ENCODE data around the gene TMIGD3. TPM values are rescaled to one million over a fixed set of nuclear protein-coding genes. Genes with fewer than 3 reads are reported as not detected.

The TMIGD3 gene
- total RNA-seq, 1 donor from 2014 or later, result not detected

DNA sequence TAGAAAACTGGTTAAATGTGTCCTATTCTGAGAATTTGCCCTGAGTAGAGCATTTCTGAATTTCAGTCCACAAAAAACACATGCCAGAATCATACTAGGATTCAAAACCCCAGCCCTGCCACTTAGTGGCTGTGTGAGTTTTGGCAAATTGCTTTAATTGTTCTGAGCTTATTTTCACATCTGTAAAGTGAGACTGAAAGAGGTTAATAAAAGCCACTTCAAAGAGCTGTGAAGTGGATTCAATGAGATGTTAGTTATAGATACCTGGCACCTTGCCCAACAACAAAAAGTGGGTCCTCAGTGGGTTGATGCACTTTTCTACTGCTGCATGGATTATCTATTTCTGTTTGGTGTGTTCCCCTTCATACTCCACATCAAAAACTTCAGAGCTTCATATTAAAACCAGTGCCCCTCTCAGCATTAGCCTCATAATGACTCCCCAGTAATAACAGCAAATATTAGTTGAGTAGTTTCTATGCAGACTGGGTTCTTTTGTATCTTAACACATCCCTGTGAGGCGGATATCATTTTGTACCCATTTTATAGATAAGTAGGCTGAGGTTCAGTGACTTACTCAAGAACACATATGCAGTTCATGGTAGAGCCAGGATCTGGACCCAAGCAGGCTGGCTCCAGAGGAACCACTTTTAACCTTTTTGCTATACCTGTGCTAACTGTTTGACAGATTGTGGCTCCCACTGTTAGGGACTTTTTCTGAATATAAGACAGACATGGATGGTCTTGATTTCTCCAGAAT is 14.2 kb upstream of the TMIGD3 start:
- Mint-ChIP-seq H3K4me1 (ENCODE audit: low read depth) (peaks cover 47% of the 10 kb centered on the region), H3K27me3 (ENCODE audit: insufficient read depth) (peaks cover 4% of the 10 kb centered on the region), H3K4me3 (peak overlapping the region; percentile 56), H3K36me3 (ENCODE audit: low read depth) (no peaks in the 10 kb centered on the region), H3K27ac (peak overlapping the region; percentile 78), H3K9me3 (no peaks in the 10 kb centered on the region)
- DNase-seq (ENCODE audit: low spot score), result no peak
- intact Hi-C loops (cut with micrococcal nuclease), result loop anchor here (1.0 to 5.0 kb wide), 4 partner anchors 35 to 104 kb away; no protein-coding TSS in a partner anchor

GRCh38 chr1:111516005-111516535 is 12.6 kb upstream of the TMIGD3 start:
- DNase-seq (ENCODE audit: low spot score), result no peak
- no peaks in the 10 kb centered on the region for H3K9me3 Mint-ChIP-seq
- no peaks in the 10 kb centered on the region for H3K36me3 Mint-ChIP-seq (ENCODE audit: low read depth)
- peaks cover 2% of the 10 kb centered on the region for H3K27me3 Mint-ChIP-seq (ENCODE audit: insufficient read depth)
- peak overlapping the region; percentile 63 for H3K27ac Mint-ChIP-seq
- peaks cover 47% of the 10 kb centered on the region for H3K4me1 Mint-ChIP-seq (ENCODE audit: low read depth)
- intact Hi-C loops (cut with micrococcal nuclease), result loop anchor here (1.0 to 5.0 kb wide), 3 partner anchors 9 to 85 kb away; no protein-coding TSS in a partner anchor
- H3K4me3 Mint-ChIP-seq, result peak overlapping the region; percentile 13

DNA sequence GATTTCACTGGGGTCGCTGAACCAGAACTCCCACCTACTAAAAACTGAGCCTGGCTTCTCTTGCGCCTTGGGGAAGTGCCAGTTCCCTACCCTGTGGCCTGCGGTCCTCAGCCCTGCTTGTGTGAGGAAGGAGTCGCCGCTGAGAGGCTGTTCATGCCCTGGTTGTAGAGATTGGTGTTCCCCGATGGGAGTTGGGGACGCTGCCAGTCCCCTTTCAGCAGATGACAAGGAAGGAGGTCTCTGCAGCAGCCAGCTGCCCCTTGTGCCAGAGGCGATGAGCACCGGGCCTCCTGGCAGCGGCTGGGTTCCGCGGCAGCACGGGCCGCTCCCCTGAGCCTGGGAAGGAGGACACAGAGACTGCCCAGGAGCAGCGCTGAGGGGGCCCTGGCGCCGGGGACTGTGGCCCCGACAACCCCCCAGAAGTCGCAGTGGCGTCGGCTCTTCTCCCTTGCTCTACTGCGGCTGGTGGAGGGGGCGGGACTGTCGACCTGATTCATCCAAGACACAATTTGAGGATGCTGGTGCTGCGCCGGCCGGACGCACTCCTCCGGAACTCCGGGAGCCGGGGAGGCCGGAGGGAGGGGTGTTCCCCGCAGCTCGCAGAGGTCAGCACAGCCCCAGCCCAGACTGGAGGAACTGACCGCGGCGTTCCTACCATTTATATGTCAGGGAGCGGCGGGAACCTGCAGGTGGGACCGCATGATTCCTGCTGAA is 12.0 kb upstream of the TMIGD3 start:
- H3K4me3 Mint-ChIP-seq, result peak overlapping the region; percentile 13
- no peaks in the 10 kb centered on the region for H3K9me3 Mint-ChIP-seq
- no peaks in the 10 kb centered on the region for H3K36me3 Mint-ChIP-seq (ENCODE audit: low read depth)
- intact Hi-C loops (cut with micrococcal nuclease), result loop anchor here (1.0 to 5.0 kb wide), 3 partner anchors 8 to 85 kb away; no protein-coding TSS in a partner anchor
- peaks cover 47% of the 10 kb centered on the region for H3K4me1 Mint-ChIP-seq (ENCODE audit: low read depth)
- peak overlapping the region; percentile 63 for H3K27ac Mint-ChIP-seq
- DNase-seq (ENCODE audit: low spot score), result no peak
- peaks cover 2% of the 10 kb centered on the region for H3K27me3 Mint-ChIP-seq (ENCODE audit: insufficient read depth)

GRCh38 chr1:111513410-111514020 is 10.1 kb upstream of the TMIGD3 start:
- no peak overlapping the region for H3K4me3 Mint-ChIP-seq
- no peaks in the 10 kb centered on the region for H3K9me3 Mint-ChIP-seq
- intact Hi-C loops (cut with micrococcal nuclease), result no loop called here
- H3K36me3 Mint-ChIP-seq (ENCODE audit: low read depth), result no peaks in the 10 kb centered on the region
- no peak for DNase-seq (ENCODE audit: low spot score)
- H3K27ac Mint-ChIP-seq, result peak overlapping the region; percentile 61
- peaks cover 58% of the 10 kb centered on the region for H3K4me1 Mint-ChIP-seq (ENCODE audit: low read depth)
- H3K27me3 Mint-ChIP-seq (ENCODE audit: insufficient read depth), result peaks cover 2% of the 10 kb centered on the region

DNA sequence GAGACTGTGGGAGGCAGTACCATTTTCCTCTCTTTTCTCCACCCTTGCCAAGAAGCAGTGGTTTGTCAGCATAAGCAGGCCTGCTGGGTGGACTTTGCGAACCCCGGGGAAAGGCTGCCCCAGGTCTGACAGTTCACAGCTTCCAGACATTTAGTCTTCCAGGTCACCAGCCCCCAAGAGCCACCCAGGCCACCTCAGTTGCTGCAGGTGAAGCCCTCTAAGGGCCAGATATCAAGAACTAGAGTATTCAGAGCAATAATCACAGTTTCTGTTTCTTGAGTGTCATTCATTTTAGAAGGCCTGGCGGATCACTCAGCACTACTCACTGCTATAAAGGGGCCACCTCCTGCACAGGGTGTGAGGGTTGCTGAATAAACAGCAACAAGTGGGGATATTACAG is 9.5 kb upstream of the TMIGD3 start:
- Mint-ChIP-seq H3K4me3 (no peak overlapping the region), H3K27me3 (ENCODE audit: insufficient read depth) (peaks cover 2% of the 10 kb centered on the region), H3K4me1 (ENCODE audit: low read depth) (peaks cover 59% of the 10 kb centered on the region), H3K27ac (peak overlapping the region; percentile 9), H3K36me3 (ENCODE audit: low read depth) (no peaks in the 10 kb centered on the region), H3K9me3 (no peaks in the 10 kb centered on the region)
- DNase-seq (ENCODE audit: low spot score), result no peak
- intact Hi-C loops (cut with micrococcal nuclease), result no loop called here

GRCh38 chr1:111512132-111512889 is 8.9 kb upstream of the TMIGD3 start:
- intact Hi-C loops (cut with micrococcal nuclease), result no loop called here
- Mint-ChIP-seq H3K9me3 (no peaks in the 10 kb centered on the region), H3K27me3 (ENCODE audit: insufficient read depth) (peaks cover 2% of the 10 kb centered on the region), H3K4me1 (ENCODE audit: low read depth) (peaks cover 54% of the 10 kb centered on the region), H3K27ac (peak overlapping the region; percentile 66), H3K36me3 (ENCODE audit: low read depth) (no peaks in the 10 kb centered on the region), H3K4me3 (no peak overlapping the region)
- no peak for DNase-seq (ENCODE audit: low spot score)

DNA sequence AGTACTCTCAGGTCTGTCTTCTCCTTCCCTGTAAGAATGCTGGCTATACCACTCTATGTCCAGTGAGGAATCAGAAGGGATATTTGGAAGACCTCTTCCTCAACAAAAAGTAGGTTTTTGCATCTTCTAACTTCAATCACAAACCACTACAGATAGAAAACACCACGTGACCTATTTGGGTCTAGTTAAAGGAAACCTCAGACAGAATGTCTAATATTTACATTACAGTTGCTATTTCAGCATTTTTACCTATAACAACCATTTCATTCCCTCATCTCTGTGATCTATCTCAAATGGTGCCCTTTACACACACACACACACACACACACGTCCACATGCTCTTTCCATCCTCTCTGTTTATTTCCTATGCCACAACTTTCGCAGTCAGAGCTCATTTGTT is 7.9 kb upstream of the TMIGD3 start:
- peaks cover 48% of the 10 kb centered on the region for H3K4me1 Mint-ChIP-seq (ENCODE audit: low read depth)
- no peaks in the 10 kb centered on the region for H3K9me3 Mint-ChIP-seq
- peaks cover 2% of the 10 kb centered on the region for H3K27me3 Mint-ChIP-seq (ENCODE audit: insufficient read depth)
- intact Hi-C loops (cut with micrococcal nuclease), result loop anchor here (2.0 kb wide), 1 partner anchor 193 kb away; no protein-coding TSS in a partner anchor
- no peak for DNase-seq (ENCODE audit: low spot score)
- H3K36me3 Mint-ChIP-seq (ENCODE audit: low read depth), result no peaks in the 10 kb centered on the region
- H3K27ac Mint-ChIP-seq, result no peak overlapping the region
- no peak overlapping the region for H3K4me3 Mint-ChIP-seq

DNA sequence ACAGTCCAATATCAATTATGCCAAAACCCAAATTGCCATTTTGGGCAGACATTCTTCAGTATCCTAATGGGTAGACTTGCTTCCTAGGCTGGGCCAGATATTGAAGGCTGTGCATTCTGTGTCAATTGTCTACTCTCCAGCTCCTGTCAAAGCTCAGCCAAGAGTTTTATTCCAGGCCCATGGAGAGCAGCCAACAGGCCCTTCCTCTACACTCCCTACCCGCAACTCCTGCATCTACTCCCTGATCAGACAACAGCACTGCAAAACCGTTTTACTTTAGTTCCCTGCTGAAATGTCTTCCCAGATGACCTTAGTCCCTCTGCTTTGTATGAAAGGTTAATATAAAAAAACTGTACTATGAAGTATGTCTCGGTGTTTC is 6.6 kb upstream of the TMIGD3 start:
- intact Hi-C loops (cut with micrococcal nuclease), result loop anchor here (2.0 to 5.0 kb wide), 2 partner anchors 195 to 288 kb away; no protein-coding TSS in a partner anchor
- no peaks in the 10 kb centered on the region for H3K36me3 Mint-ChIP-seq (ENCODE audit: low read depth)
- H3K27me3 Mint-ChIP-seq (ENCODE audit: insufficient read depth), result peaks cover under 1% of the 10 kb centered on the region
- no peak overlapping the region for H3K4me3 Mint-ChIP-seq
- no peak for DNase-seq (ENCODE audit: low spot score)
- H3K9me3 Mint-ChIP-seq, result no peaks in the 10 kb centered on the region
- H3K27ac Mint-ChIP-seq, result no peak overlapping the region
- peaks cover 53% of the 10 kb centered on the region for H3K4me1 Mint-ChIP-seq (ENCODE audit: low read depth)

DNA sequence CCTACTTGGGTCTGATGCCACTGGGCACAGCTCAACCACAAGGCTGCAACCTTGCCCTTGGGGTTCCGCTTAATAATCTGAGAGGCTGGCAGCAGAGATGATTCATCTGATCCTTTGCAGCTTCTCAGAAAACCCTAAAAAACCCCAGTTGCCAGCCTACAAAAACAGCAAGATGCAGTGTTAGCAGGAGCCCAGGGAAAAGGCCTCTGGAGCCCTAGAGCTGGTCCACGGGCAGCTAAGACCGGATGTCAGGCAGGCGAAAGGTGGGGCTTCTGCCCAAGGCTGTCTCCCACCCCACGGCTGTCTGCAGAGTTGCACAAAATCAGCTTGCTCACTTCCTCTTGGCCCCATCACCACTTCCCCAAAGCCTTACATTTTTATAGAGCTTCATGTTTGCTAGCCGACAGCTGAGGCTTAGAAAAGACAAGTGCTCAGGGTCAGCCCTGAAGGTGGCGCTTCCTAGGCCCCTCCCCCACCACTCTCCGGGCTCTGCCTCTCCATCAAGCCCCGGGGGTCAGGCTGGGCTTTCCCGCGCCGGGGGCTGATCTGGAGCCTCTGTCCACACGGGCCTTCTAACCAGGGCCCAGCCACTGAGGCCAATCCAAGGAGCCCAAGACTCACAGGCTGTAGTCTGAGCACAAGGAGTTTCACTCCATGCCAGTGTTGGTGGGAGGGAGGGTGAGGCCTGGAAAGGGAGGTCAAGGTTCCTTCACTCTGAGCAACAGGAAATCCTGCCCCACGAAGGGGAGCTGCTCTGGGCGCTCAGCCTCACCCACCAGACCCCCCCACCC is 4.2 kb upstream of the TMIGD3 start:
- Mint-ChIP-seq H3K27ac (peak overlapping the region; percentile 83), H3K27me3 (ENCODE audit: insufficient read depth) (no peaks in the 10 kb centered on the region), H3K36me3 (ENCODE audit: low read depth) (no peaks in the 10 kb centered on the region), H3K4me1 (ENCODE audit: low read depth) (peaks cover 58% of the 10 kb centered on the region), H3K4me3 (peak overlapping the region; percentile 72), H3K9me3 (no peaks in the 10 kb centered on the region)
- intact Hi-C loops (cut with micrococcal nuclease), result loop anchor here (1.0 to 5.0 kb wide), 16 partner anchors 9 to 285 kb away; partner anchors contain the start of genes ATP5PB, DDX20, INKA2 and WDR77
- peak; percentile 52 for DNase-seq (ENCODE audit: low spot score)

GRCh38 chr1:111506561-111506960 is 3.1 kb upstream of the TMIGD3 start:
- no peak for DNase-seq (ENCODE audit: low spot score)
- Mint-ChIP-seq H3K27me3 (ENCODE audit: insufficient read depth) (no peaks in the 10 kb centered on the region), H3K9me3 (no peaks in the 10 kb centered on the region), H3K27ac (peak overlapping the region; percentile 67), H3K36me3 (ENCODE audit: low read depth) (no peaks in the 10 kb centered on the region), H3K4me1 (ENCODE audit: low read depth) (peaks cover 58% of the 10 kb centered on the region), H3K4me3 (peak overlapping the region; percentile 25)
- intact Hi-C loops (cut with micrococcal nuclease), result loop anchor here (2.0 to 5.0 kb wide), 2 partner anchors 232 to 284 kb away; partner anchors contain the start of gene INKA2

GRCh38 chr1:111505641-111506119 is 2.2 kb upstream of the TMIGD3 start:
- Mint-ChIP-seq H3K4me1 (ENCODE audit: low read depth) (peaks cover 58% of the 10 kb centered on the region), H3K4me3 (peak overlapping the region; percentile 23), H3K27me3 (ENCODE audit: insufficient read depth) (no peaks in the 10 kb centered on the region), H3K9me3 (no peaks in the 10 kb centered on the region), H3K27ac (peak overlapping the region; percentile 7), H3K36me3 (ENCODE audit: low read depth) (no peaks in the 10 kb centered on the region)
- intact Hi-C loops (cut with micrococcal nuclease), result loop anchor here (2.0 to 5.0 kb wide), 2 partner anchors 233 to 283 kb away; partner anchors contain the start of gene INKA2
- no peak for DNase-seq (ENCODE audit: low spot score)

All from activated T-helper 1 cell treated with anti-CD3 and anti-CD28 coated beads, Interleukin-12 subunit alpha, Interleukin-12 subunit beta, Interleukin-2, Interleukin-4 antibody, amounts not matched to agents 30 ng/mL and 10 ng/mL and 1 ng/mL, durations not matched to agents 14 hours and 24 hours and 36 hours (primary cell).